ENCODE data around the gene RMND1. TPM values are rescaled to one million over a fixed set of nuclear protein-coding genes. Genes with fewer than 3 reads are reported as not detected.
A peak's percentile ranks its signal among the peaks of the same experiment; 100 is the strongest.
"Not testable (repeated sequence)": the region's sequence is repeated elsewhere in the genome, so short reads cannot be mapped to it uniquely, and the experiment has no call there.

The RMND1 gene
- total RNA-seq, 2 experiments from 2014 or later = 16.7 to 18.4 TPM

- H3K9me3 Mint-ChIP-seq = no peaks in the 10 kb centered on the region
- no peaks in the 10 kb centered on the region for H3K27me3 Mint-ChIP-seq (ENCODE audit: low read depth)
- H3K27ac Mint-ChIP-seq = peak overlapping the region; percentile 92
- peak; percentile 22 for DNase-seq
- H3K4me1 Mint-ChIP-seq (ENCODE audit: low read depth) = peaks cover 20% of the 10 kb centered on the region
- CTCF ChIA-PET = no interaction called here
- intact Hi-C loops (cut with micrococcal nuclease) = loop anchor here (1.0 kb wide), 1 partner anchor 30 kb away; the partner anchor contains the start of gene RMND1
- H3K36me3 Mint-ChIP-seq (ENCODE audit: low read depth) = no peaks in the 10 kb centered on the region
- peak overlapping the region; percentile 67 for H3K4me3 Mint-ChIP-seq
These were observed 30.4 kb upstream of the RMND1 start for GRCh38 chr6:151482290-151482689.

- H3K4me3 Mint-ChIP-seq = no peak overlapping the region
- DNase-seq = no peak
- no peak overlapping the region for H3K27ac Mint-ChIP-seq
- peaks cover 20% of the 10 kb centered on the region for H3K4me1 Mint-ChIP-seq (ENCODE audit: low read depth)
- no peaks in the 10 kb centered on the region for H3K9me3 Mint-ChIP-seq
- intact Hi-C loops (cut with micrococcal nuclease) = loop anchor here (1.0 kb wide), 1 partner anchor 29 kb away; the partner anchor contains the start of gene RMND1
- H3K27me3 Mint-ChIP-seq (ENCODE audit: low read depth) = no peaks in the 10 kb centered on the region
- no peaks in the 10 kb centered on the region for H3K36me3 Mint-ChIP-seq (ENCODE audit: low read depth)
- CTCF ChIA-PET = no interaction called here
These were observed 29.9 kb upstream of the RMND1 start for GRCh38 chr6:151481786-151482185.

GRCh38 chr6:151478670-151479069 lies 26.7 kb upstream of the RMND1 start:
- no peaks in the 10 kb centered on the region for H3K9me3 Mint-ChIP-seq
- intact Hi-C loops (cut with micrococcal nuclease) = loop anchor here (5.0 kb wide), 2 partner anchors 86 to 466 kb away; partner anchors contain the start of gene ZBTB2
- DNase-seq = no peak
- CTCF ChIA-PET = no interaction called here
- peaks cover 21% of the 10 kb centered on the region for H3K4me1 Mint-ChIP-seq (ENCODE audit: low read depth)
- H3K27me3 Mint-ChIP-seq (ENCODE audit: low read depth) = no peaks in the 10 kb centered on the region
- H3K4me3 Mint-ChIP-seq = no peak overlapping the region
- no peak overlapping the region for H3K27ac Mint-ChIP-seq
- no peaks in the 10 kb centered on the region for H3K36me3 Mint-ChIP-seq (ENCODE audit: low read depth)

DNA sequence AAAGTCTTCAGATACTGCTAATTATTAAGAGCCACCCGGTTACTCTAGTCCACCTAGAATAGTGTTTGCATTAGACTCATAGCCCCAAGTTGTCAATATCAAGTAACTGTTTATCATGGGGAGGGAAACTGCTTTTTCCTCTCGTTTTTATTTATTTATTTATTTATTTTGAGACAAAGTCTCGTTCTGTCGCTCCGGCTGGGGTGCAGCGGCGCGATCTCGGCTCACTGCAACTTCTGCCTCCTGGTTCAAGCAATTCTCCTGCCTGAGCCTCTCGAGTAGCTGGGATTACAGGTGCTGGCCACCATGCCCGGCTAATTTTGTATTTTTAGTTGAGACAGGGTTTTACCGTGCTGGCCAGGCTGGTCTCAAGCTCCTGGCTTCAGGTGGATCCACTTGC lies 25.8 kb upstream of the RMND1 start:
- CTCF ChIA-PET = no interaction called here
- Mint-ChIP-seq H3K4me3 (no peak overlapping the region), H3K27ac (no peak overlapping the region), H3K4me1 (ENCODE audit: low read depth) (peaks cover 20% of the 10 kb centered on the region), H3K27me3 (ENCODE audit: low read depth) (no peaks in the 10 kb centered on the region), H3K36me3 (ENCODE audit: low read depth) (no peaks in the 10 kb centered on the region), H3K9me3 (no peaks in the 10 kb centered on the region)
- intact Hi-C loops (cut with micrococcal nuclease) = loop anchor here (5.0 kb wide), 2 partner anchors 85 to 465 kb away; partner anchors contain the start of gene ZBTB2
- no peak for DNase-seq

GRCh38 chr6:151475653-151476523 lies 24.0 kb upstream of the RMND1 start:
- CTCF ChIA-PET = interaction anchor here (0.6 to 1.4 kb wide), 5 partner anchors 9 to 55 kb away, joined by 3 to 5 read pairs (median 3); no protein-coding TSS in a partner anchor
- H3K4me3 Mint-ChIP-seq = no peak overlapping the region
- peaks cover 6% of the 10 kb centered on the region for H3K4me1 Mint-ChIP-seq (ENCODE audit: low read depth)
- H3K9me3 Mint-ChIP-seq = no peaks in the 10 kb centered on the region
- intact Hi-C loops (cut with micrococcal nuclease) = loop anchor here (1.0 to 5.0 kb wide), 5 partner anchors 35 to 464 kb away; partner anchors contain the start of gene ZBTB2
- DNase-seq = peak; percentile 64
- no peaks in the 10 kb centered on the region for H3K36me3 Mint-ChIP-seq (ENCODE audit: low read depth)
- no peak overlapping the region for H3K27ac Mint-ChIP-seq
- no peaks in the 10 kb centered on the region for H3K27me3 Mint-ChIP-seq (ENCODE audit: low read depth)

- no peak overlapping the region for H3K27ac Mint-ChIP-seq
- peaks cover 4% of the 10 kb centered on the region for H3K4me1 Mint-ChIP-seq (ENCODE audit: low read depth)
- CTCF ChIA-PET = no interaction called here
- H3K4me3 Mint-ChIP-seq = no peak overlapping the region
- peaks cover 17% of the 10 kb centered on the region for H3K36me3 Mint-ChIP-seq (ENCODE audit: low read depth)
- intact Hi-C loops (cut with micrococcal nuclease) = no loop called here
- H3K9me3 Mint-ChIP-seq = no peaks in the 10 kb centered on the region
- no peak for DNase-seq
- H3K27me3 Mint-ChIP-seq (ENCODE audit: low read depth) = no peaks in the 10 kb centered on the region
These were observed 12.8 kb upstream of the RMND1 start for GRCh38 chr6:151464702-151465101.

DNA sequence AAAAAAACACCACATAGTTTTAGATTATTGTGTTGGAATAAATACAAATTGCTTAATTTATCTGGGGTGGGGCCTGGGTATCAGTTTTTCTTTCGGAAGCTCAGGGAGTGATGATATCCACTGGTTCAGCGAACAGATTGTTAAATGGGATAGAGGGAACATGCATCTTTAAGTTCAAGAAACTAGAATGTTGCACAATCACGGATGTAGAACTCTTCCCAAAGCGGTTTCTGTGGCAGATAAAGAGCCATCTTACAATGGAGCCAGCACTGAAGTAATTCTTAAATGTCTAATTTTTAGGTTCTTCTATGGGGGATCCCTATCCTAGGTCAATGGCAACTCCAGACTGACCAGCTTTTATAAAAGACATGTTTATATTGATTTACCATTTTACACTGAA lies 9.7 kb upstream of the RMND1 start:
- H3K27ac Mint-ChIP-seq = no peak overlapping the region
- no peak for DNase-seq
- peaks cover 4% of the 10 kb centered on the region for H3K4me1 Mint-ChIP-seq (ENCODE audit: low read depth)
- CTCF ChIA-PET = no interaction called here
- H3K4me3 Mint-ChIP-seq = no peak overlapping the region
- H3K27me3 Mint-ChIP-seq (ENCODE audit: low read depth) = no peaks in the 10 kb centered on the region
- no peaks in the 10 kb centered on the region for H3K9me3 Mint-ChIP-seq
- peaks cover 14% of the 10 kb centered on the region for H3K36me3 Mint-ChIP-seq (ENCODE audit: low read depth)
- intact Hi-C loops (cut with micrococcal nuclease) = no loop called here

DNA sequence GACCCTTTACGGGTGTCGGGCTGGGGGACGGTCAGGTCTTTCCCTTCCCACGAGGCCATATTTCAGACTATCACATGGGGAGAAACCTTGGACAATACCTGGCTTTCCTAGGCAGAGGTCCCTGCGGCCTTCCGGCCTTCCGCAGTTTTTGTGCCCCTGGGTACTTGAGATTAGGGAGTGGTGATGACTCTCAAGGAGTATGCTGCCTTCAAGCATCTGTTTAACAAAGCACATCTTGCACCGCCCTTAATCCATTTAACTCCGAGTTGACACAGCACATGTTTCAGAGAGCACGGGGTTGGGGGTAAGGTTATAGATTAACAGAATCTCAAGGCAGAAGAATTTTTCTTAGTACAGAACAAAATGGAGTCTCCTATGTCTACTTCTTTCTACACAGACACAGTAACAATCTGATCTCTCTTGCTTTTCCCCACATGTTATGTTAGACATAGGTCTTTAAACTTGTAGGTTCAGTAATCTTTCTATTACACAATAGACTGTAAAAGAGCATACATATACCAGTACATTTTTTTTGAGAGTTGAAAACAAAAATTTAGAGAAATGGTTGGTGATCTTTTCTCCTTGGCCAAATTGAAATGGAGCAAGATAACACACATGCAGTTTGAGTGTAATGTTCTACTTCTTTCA lies 3.9 kb upstream of the RMND1 start:
- H3K27ac Mint-ChIP-seq; H3K27me3 Mint-ChIP-seq (ENCODE audit: low read depth); H3K9me3 Mint-ChIP-seq; H3K4me3 Mint-ChIP-seq; intact Hi-C loops (cut with micrococcal nuclease); CTCF ChIA-PET; H3K36me3 Mint-ChIP-seq (ENCODE audit: low read depth); DNase-seq: not testable (repeated sequence)
- peaks cover 18% of the 10 kb centered on the region for H3K4me1 Mint-ChIP-seq (ENCODE audit: low read depth)

DNA sequence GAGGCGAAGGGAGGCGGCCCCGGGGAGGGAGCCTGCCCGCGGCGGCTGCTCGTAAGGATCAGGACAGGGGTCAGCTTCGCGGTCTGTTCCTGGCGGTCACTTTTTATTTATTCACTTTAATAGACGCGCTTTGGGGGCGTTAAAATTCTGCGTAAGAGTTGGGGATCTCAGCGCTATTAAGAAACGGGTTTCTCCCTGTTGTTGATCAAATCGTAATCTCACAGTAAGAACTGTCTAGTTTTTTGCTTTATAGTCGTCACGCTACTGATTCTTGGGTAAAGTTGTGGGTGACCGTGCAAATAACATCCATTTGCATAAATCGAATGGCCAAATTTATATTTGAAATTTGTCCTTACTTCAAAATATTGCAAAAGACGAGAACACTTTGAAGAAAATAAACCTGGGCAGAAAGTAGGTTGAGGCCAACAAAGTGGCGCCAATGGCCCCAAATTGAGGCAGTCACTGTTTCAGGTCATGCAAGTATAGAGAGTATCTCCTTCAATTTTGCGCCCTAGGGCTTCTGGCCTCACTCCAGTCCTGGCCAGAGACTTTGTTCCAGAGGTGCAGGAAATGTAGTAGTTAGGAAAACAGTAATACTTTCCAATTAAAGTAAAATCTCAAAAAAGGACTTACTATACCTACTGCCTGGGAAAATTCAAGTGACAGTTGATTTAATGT lies 963 bp upstream of the RMND1 start:
- peak; percentile 16 for DNase-seq
- H3K27ac Mint-ChIP-seq = peak overlapping the region; percentile 86
- no peaks in the 10 kb centered on the region for H3K9me3 Mint-ChIP-seq
- no peaks in the 10 kb centered on the region for H3K27me3 Mint-ChIP-seq (ENCODE audit: low read depth)
- peak overlapping the region; percentile 97 for H3K4me3 Mint-ChIP-seq
- H3K4me1 Mint-ChIP-seq (ENCODE audit: low read depth) = peaks cover 27% of the 10 kb centered on the region
- intact Hi-C loops (cut with micrococcal nuclease) = loop anchor here (1.0 to 5.0 kb wide), 13 partner anchors 29 to 1549 kb away; partner anchors contain the start of genes FBXO5, MTRF1L and PLEKHG1
- CTCF ChIA-PET = interaction anchor here (0.7 to 1.8 kb wide), 4 partner anchors 12 to 47 kb away, joined by 3 to 8 read pairs (median 4); no protein-coding TSS in a partner anchor
- peaks cover 6% of the 10 kb centered on the region for H3K36me3 Mint-ChIP-seq (ENCODE audit: low read depth)

GRCh38 chr6:151451417-151451949 lies 443 bp downstream of the RMND1 start:
- no peak for DNase-seq
- no peaks in the 10 kb centered on the region for H3K27me3 Mint-ChIP-seq (ENCODE audit: low read depth)
- CTCF ChIA-PET = interaction anchor here (0.9 to 1.8 kb wide), 2 partner anchors 10 to 46 kb away, joined by 5 to 8 read pairs; no protein-coding TSS in a partner anchor
- peak overlapping the region; percentile 86 for H3K27ac Mint-ChIP-seq
- intact Hi-C loops (cut with micrococcal nuclease) = loop anchor here (5.0 kb wide), 3 partner anchors 306 to 1551 kb away; partner anchors contain the start of gene MTRF1L
- no peaks in the 10 kb centered on the region for H3K9me3 Mint-ChIP-seq
- peak overlapping the region; percentile 97 for H3K4me3 Mint-ChIP-seq
- H3K36me3 Mint-ChIP-seq (ENCODE audit: low read depth) = peaks cover 6% of the 10 kb centered on the region
- H3K4me1 Mint-ChIP-seq (ENCODE audit: low read depth) = peaks cover 29% of the 10 kb centered on the region

DNA sequence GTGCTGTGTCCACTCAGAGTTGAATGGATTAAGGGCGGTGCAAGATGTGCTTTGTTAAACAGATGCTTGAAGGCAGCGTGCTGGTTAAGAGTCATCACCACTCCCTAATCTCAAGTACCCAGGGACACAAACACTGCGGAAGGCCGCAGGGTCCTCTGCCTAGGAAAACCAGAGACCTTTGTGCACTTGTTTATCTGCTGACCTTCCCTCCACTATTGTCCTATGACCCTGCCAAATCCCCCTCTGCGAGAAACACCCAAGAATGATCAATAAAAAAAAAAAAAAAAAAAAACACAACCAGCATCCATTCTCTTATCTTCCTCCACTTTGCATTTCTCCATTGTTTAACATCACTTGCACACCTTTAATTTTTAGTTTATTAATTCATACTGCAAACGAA lies 998 bp downstream of the RMND1 start:
- intact Hi-C loops (cut with micrococcal nuclease) = loop anchor here (5.0 kb wide), 3 partner anchors 306 to 1551 kb away; partner anchors contain the start of gene MTRF1L

More for the DNA sequence above, 998 bp downstream of the RMND1 start:
- H3K27ac Mint-ChIP-seq = peak overlapping the region; percentile 86
- not testable (repeated sequence) for H3K9me3 Mint-ChIP-seq; H3K36me3 Mint-ChIP-seq (ENCODE audit: low read depth); DNase-seq; H3K27me3 Mint-ChIP-seq (ENCODE audit: low read depth)
- CTCF ChIA-PET = interaction anchor here (0.9 to 1.8 kb wide), 2 partner anchors 10 to 45 kb away, joined by 5 to 8 read pairs; no protein-coding TSS in a partner anchor
- peaks cover 32% of the 10 kb centered on the region for H3K4me1 Mint-ChIP-seq (ENCODE audit: low read depth)
- peak overlapping the region; percentile 97 for H3K4me3 Mint-ChIP-seq

Data from activated naive CD4-positive, alpha-beta T cell treated with anti-CD3 and anti-CD28 coated beads for 36 hours (primary cell).